Naive thymus-derived CD4-positive, alpha-beta T cell (primary cell): ENCODE measurements around the gene NTM. TPM values are rescaled to one million over a fixed set of nuclear protein-coding genes. Genes with fewer than 3 reads are reported as not detected.
A peak's percentile ranks its signal among the peaks of the same experiment; 100 is the strongest.
"Not testable (repeated sequence)": the region's sequence is repeated elsewhere in the genome, so short reads cannot be mapped to it uniquely, and the experiment has no call there.

Source experiments
- ATAC-seq: fragments of 150-1000 bp; cut with Tn5 transposase; 2 replicates; pipeline ENCODE4 v1.10.0; 2021; ENCODE audit warnings: mild to moderate bottlenecking, moderate library complexity
- CTCF ChIA-PET: fragments of 350-600 bp; sonication (Branson Sonifier 250); formaldehyde crosslinking; loops from one replicate; lab custom pipeline; 2021; ENCODE audit warnings: antibody characterized with exemption; lab: Charles Lee
- POLR2A ChIA-PET: fragments of 350-600 bp; sonication (Branson Sonifier 250); formaldehyde crosslinking; loops from one replicate; lab custom pipeline; 2021; ENCODE audit warnings: antibody characterized with exemption, inconsistent platforms; lab: Charles Lee
- DNase-seq, 9 donors: peaks; one replicate each; pipeline versions ENCODE4 v3.0.0 to v3.0.0-alpha.2; 2020 to 2022; ENCODE audit warnings: mixed read lengths in 1 of 9
- H3K27ac ChIP-seq: one replicate; pipeline ENCODE4 v1.7.0; 2013; ENCODE audit warnings: mild to moderate bottlenecking, low read depth, low read length, moderate library complexity
- H3K27me3 ChIP-seq, 2 donors: one replicate each; pipeline ENCODE4 v1.7.0; 2013; ENCODE audit warnings: low read length in 2 of 2, mild to moderate bottlenecking in 2 of 2, moderate library complexity in 2 of 2; ENCODE audit not compliant: control insufficient read depth in 2 of 2, insufficient read depth in 2 of 2
- H3K36me3 ChIP-seq, 3 experiments: 1 replicate in 2 of 3; 2 replicates in 1 of 3; pipeline ENCODE4 v1.7.0; 2013; ENCODE audit warnings: low read length in 3 of 3, mild to moderate bottlenecking in 3 of 3, moderate library complexity in 1 of 3; ENCODE audit not compliant: insufficient read depth in 3 of 3, control insufficient read depth in 2 of 3
- H3K4me1 ChIP-seq, 2 donors: one replicate each; pipeline ENCODE4 v1.7.0; 2013; ENCODE audit warnings: low read length in 2 of 2, mild to moderate bottlenecking in 2 of 2, moderate library complexity in 1 of 2; ENCODE audit not compliant: control insufficient read depth in 2 of 2, insufficient read depth in 2 of 2
- H3K4me3 ChIP-seq: 2 replicates; pipeline ENCODE4 v1.7.0; 2013; ENCODE audit warnings: mild to moderate bottlenecking, low read length
- H3K9me3 ChIP-seq, 3 experiments: 1 replicate in 2 of 3; 2 replicates in 1 of 3; pipeline ENCODE4 v1.7.0; 2013; ENCODE audit warnings: low read length in 3 of 3; ENCODE audit not compliant: control insufficient read depth in 2 of 3
- H3K27ac Mint-ChIP-seq, 9 donors: one replicate each; pipeline ENCODE4 v1.8.0; 2020 to 2022; ENCODE audit warnings: mixed read lengths in 9 of 9, mild to moderate bottlenecking in 8 of 9, moderate library complexity in 5 of 9, inconsistent platforms in 2 of 9
- H3K27me3 Mint-ChIP-seq, 5 donors: one replicate each; pipeline ENCODE4 v1.8.0; 2021 to 2022; ENCODE audit warnings: mixed read lengths in 5 of 5, mild to moderate bottlenecking in 1 of 5
- H3K36me3 Mint-ChIP-seq, 5 donors: one replicate each; pipeline ENCODE4 v1.8.0; 2020 to 2022; ENCODE audit warnings: mixed read lengths in 5 of 5, mild to moderate bottlenecking in 3 of 5, inconsistent platforms in 1 of 5
- H3K4me1 Mint-ChIP-seq, 7 donors: one replicate each; pipeline ENCODE4 v1.8.0; 2020 to 2022; ENCODE audit warnings: mixed read lengths in 7 of 7, mild to moderate bottlenecking in 3 of 7, inconsistent platforms in 1 of 7
- H3K4me3 Mint-ChIP-seq, 10 donors: one replicate each; pipeline ENCODE4 v1.8.0; 2020 to 2022; ENCODE audit warnings: mild to moderate bottlenecking in 10 of 10, mixed read lengths in 10 of 10, moderate library complexity in 6 of 10, inconsistent platforms in 2 of 10
- H3K9me3 Mint-ChIP-seq, 11 donors: one replicate each; pipeline ENCODE4 v1.8.0; 2020 to 2022; ENCODE audit warnings: mixed read lengths in 11 of 11, mild to moderate bottlenecking in 4 of 11, inconsistent platforms in 1 of 11, moderate library complexity in 1 of 11
- intact Hi-C, 2 donors: fragments of 100-400 bp; cut with micrococcal nuclease; formaldehyde crosslinking; loops; one replicate each; pipeline ENCODE4 v1.15.1; 2023
- polyA plus RNA-seq, 2 donors: library from polyadenylated mRNA; unstranded; fragments of 300-500 nt; fragmentation: Illumina TruSeq; gene quantifications; one replicate each; pipeline ENCODE4 v1.2.3, GENCODE V29; 2021
- total RNA-seq, 6 experiments: library from RNA in 5 of 6; stranded (reverse) in 5 of 6; gene quantifications; 1 replicate in 5 of 6; 2 replicates in 1 of 6; pipeline ENCODE4 v1.2.3 and lab custom pipeline; 2021 to 2026

NTM gene
- total and polyA plus RNA-seq, 7 experiments from 2014 or later = not detected

- ATAC-seq = no peak
- H3K36me3 ChIP-seq = no peaks in the 10 kb centered on the region
- H3K4me3 ChIP-seq = no peak overlapping the region
- DNase-seq = no peak
- Mint-ChIP-seq H3K27ac (no peak overlapping the region), H3K4me1 (no peaks in the 10 kb centered on the region), H3K4me3 (peak overlapping the region in 1 of 10 donors; percentile 4), H3K27me3 (peaks cover 43 to 65% (median 47%) of the 10 kb centered on the region in 5 donors), H3K36me3 (peaks cover 0 to 5% (median 0%) of the 10 kb centered on the region in 5 donors), H3K9me3 (peaks cover 0 to 12% (median 4%) of the 10 kb centered on the region in 11 donors)
- CTCF ChIA-PET = no interaction called here
- POLR2A ChIA-PET = no interaction called here
- H3K27ac ChIP-seq = no peak overlapping the region
- intact Hi-C loops = no loop called here
- no peaks in the 10 kb centered on the region for H3K4me1 ChIP-seq
- no peaks in the 10 kb centered on the region for H3K27me3 ChIP-seq
- H3K9me3 ChIP-seq = no peaks in the 10 kb centered on the region
These were observed 539.7 kb downstream of the NTM start for GRCh38 chr11:131910178-131910522.

- Histone ChIP-seq H3K27ac (no peak overlapping the region), H3K4me1 (no peaks in the 10 kb centered on the region), H3K36me3 (no peaks in the 10 kb centered on the region), H3K9me3 (no peaks in the 10 kb centered on the region), H3K27me3 (no peaks in the 10 kb centered on the region), H3K4me3 (no peak overlapping the region)
- peaks cover 43 to 61% (median 47%) of the 10 kb centered on the region in 5 donors for H3K27me3 Mint-ChIP-seq
- no peak overlapping the region for H3K4me3 Mint-ChIP-seq
- DNase-seq (no peak), ATAC-seq (no peak)
- intact Hi-C loops = no loop called here
- POLR2A ChIA-PET = no interaction called here
- CTCF ChIA-PET = no interaction called here
- peaks cover 0 to 12% (median 4%) of the 10 kb centered on the region in 11 donors for H3K9me3 Mint-ChIP-seq
- H3K27ac Mint-ChIP-seq = no peak overlapping the region
- H3K4me1 Mint-ChIP-seq = no peaks in the 10 kb centered on the region
- peaks cover 0 to 5% (median 0%) of the 10 kb centered on the region in 5 donors for H3K36me3 Mint-ChIP-seq
These were observed 540.3 kb downstream of the NTM start for GRCh38 chr11:131910523-131911387.

- DNase-seq, H3K36me3 ChIP-seq, H3K27me3 ChIP-seq, H3K4me1 ChIP-seq, H3K4me3 ChIP-seq, POLR2A ChIA-PET, H3K9me3 ChIP-seq, H3K27ac Mint-ChIP-seq, intact Hi-C loops, H3K27ac ChIP-seq, H3K4me1 Mint-ChIP-seq, ATAC-seq, H3K36me3 Mint-ChIP-seq, CTCF ChIA-PET: not testable (repeated sequence)
- peaks cover 43 to 58% (median 46%) of the 10 kb centered on the region in 5 donors for H3K27me3 Mint-ChIP-seq
- H3K4me3 Mint-ChIP-seq = peak overlapping the region in 1 of 10 donors; percentile 7
- peaks cover 0 to 11% (median 4%) of the 10 kb centered on the region in 11 donors for H3K9me3 Mint-ChIP-seq
These were observed 541.1 kb downstream of the NTM start for GRCh38 chr11:131911388-131912032.

GRCh38 chr11:131912134-131912533, 541.7 kb downstream of the NTM start:
- POLR2A ChIA-PET = no interaction called here
- Mint-ChIP-seq H3K4me3 (peak overlapping the region in 1 of 10 donors; percentile 7), H3K27me3 (peaks cover 42 to 52% (median 44%) of the 10 kb centered on the region in 5 donors), H3K27ac (no peak overlapping the region), H3K9me3 (peaks cover 0 to 11% (median 2%) of the 10 kb centered on the region in 11 donors), H3K36me3 (peaks cover 0 to 5% (median 0%) of the 10 kb centered on the region in 5 donors), H3K4me1 (no peaks in the 10 kb centered on the region)
- H3K9me3 ChIP-seq = no peaks in the 10 kb centered on the region
- no peak overlapping the region for H3K27ac ChIP-seq
- H3K4me1 ChIP-seq = no peaks in the 10 kb centered on the region
- no peak overlapping the region for H3K4me3 ChIP-seq
- CTCF ChIA-PET = no interaction called here
- no peaks in the 10 kb centered on the region for H3K36me3 ChIP-seq
- H3K27me3 ChIP-seq = no peaks in the 10 kb centered on the region
- intact Hi-C loops = no loop called here
- DNase-seq = no peak
- no peak for ATAC-seq

GRCh38 chr11:131913267-131913666, 542.9 kb downstream of the NTM start:
- Histone ChIP-seq H3K4me1 (no peaks in the 10 kb centered on the region), H3K36me3 (no peaks in the 10 kb centered on the region), H3K27me3 (no peaks in the 10 kb centered on the region), H3K27ac (no peak overlapping the region), H3K4me3 (no peak overlapping the region), H3K9me3 (no peaks in the 10 kb centered on the region)
- Mint-ChIP-seq H3K27me3 (peaks cover 33 to 41% (median 37%) of the 10 kb centered on the region in 5 donors), H3K27ac (no peak overlapping the region), H3K36me3 (peaks cover 0 to 5% (median 0%) of the 10 kb centered on the region in 5 donors), H3K4me3 (no peak overlapping the region), H3K9me3 (peaks cover 0 to 15% (median 0%) of the 10 kb centered on the region in 11 donors), H3K4me1 (no peaks in the 10 kb centered on the region)
- intact Hi-C loops = no loop called here
- ChIA-PET POLR2A (no interaction called here), CTCF (no interaction called here)
- no peak for DNase-seq
- no peak for ATAC-seq

- intact Hi-C loops = no loop called here
- Histone ChIP-seq H3K4me3 (no peak overlapping the region), H3K4me1 (no peaks in the 10 kb centered on the region), H3K27me3 (no peaks in the 10 kb centered on the region), H3K9me3 (no peaks in the 10 kb centered on the region), H3K36me3 (no peaks in the 10 kb centered on the region), H3K27ac (no peak overlapping the region)
- Mint-ChIP-seq H3K9me3 (peaks cover 0 to 16% (median 1%) of the 10 kb centered on the region in 11 donors), H3K36me3 (peaks cover 0 to 5% (median 0%) of the 10 kb centered on the region in 5 donors), H3K4me1 (no peaks in the 10 kb centered on the region), H3K4me3 (no peak overlapping the region), H3K27ac (no peak overlapping the region), H3K27me3 (peaks cover 24 to 30% (median 26%) of the 10 kb centered on the region in 5 donors)
- ATAC-seq (no peak), DNase-seq (no peak)
- POLR2A ChIA-PET = no interaction called here
- CTCF ChIA-PET = no interaction called here
These were observed 544.0 kb downstream of the NTM start for GRCh38 chr11:131914361-131914774.
